Activated naive CD8-positive, alpha-beta T cell treated with anti-CD3 and anti-CD28 coated beads, Interleukin-2, amount 10 ng/mL, durations not matched to agents 7 days and 5 days (primary cell): ENCODE results near the gene HES6. TPM values are rescaled to one million over a fixed set of nuclear protein-coding genes. Genes with fewer than 3 reads are reported as not detected.
"Not testable (repeated sequence)": the region's sequence is repeated elsewhere in the genome, so short reads cannot be mapped to it uniquely, and the experiment has no call there.

Experiments
- ATAC-seq: fragments of 150-1000 bp; cut with Tn5 transposase; one replicate; pipeline ENCODE4 v1.10.0; 2021; ENCODE audit warnings: low read depth, moderate library complexity
- POLR2A ChIA-PET: fragments of 350-600 bp; sonication (Branson Sonifier 250); formaldehyde crosslinking; loops from one replicate; lab custom pipeline; 2021; ENCODE audit warnings: antibody characterized with exemption; lab: Charles Lee
- DNase-seq: peaks from one replicate; pipeline ENCODE4 v3.0.0; 2021
- H3K27ac Mint-ChIP-seq: one replicate; pipeline ENCODE4 v1.8.0; 2022; ENCODE audit warnings: mild to moderate bottlenecking, mixed read lengths
- H3K27me3 Mint-ChIP-seq: one replicate; pipeline ENCODE4 v1.8.0; 2022; ENCODE audit warnings: mild to moderate bottlenecking, moderate library complexity, mixed read lengths
- H3K36me3 Mint-ChIP-seq: one replicate; pipeline ENCODE4 v1.8.0; 2021; ENCODE audit warnings: mild to moderate bottlenecking, mixed read lengths
- H3K4me1 Mint-ChIP-seq: one replicate; pipeline ENCODE4 v1.8.0; 2021; ENCODE audit warnings: mixed read lengths
- H3K4me3 Mint-ChIP-seq: one replicate; pipeline ENCODE4 v1.8.0; 2022; ENCODE audit warnings: mild to moderate bottlenecking, moderate library complexity, mixed read lengths
- H3K9me3 Mint-ChIP-seq: one replicate; pipeline ENCODE4 v1.8.0; 2021; ENCODE audit warnings: mixed read lengths
- total RNA-seq, 2 experiments: library from RNA; stranded (reverse); gene quantifications; one replicate each; pipeline ENCODE4 v1.2.3, GENCODE V29; 2021

The HES6 gene
- total RNA-seq, 2 experiments from 2014 or later, result 4.3 to 7.1 TPM

GRCh38 chr2:238281826-238282480, 42.1 kb upstream of the HES6 start:
- peaks cover 8% of the 10 kb centered on the region for H3K4me1 Mint-ChIP-seq
- H3K27me3 Mint-ChIP-seq, result no peaks in the 10 kb centered on the region
- H3K36me3 Mint-ChIP-seq, result peaks cover 9% of the 10 kb centered on the region
- no peaks in the 10 kb centered on the region for H3K9me3 Mint-ChIP-seq
- no peak overlapping the region for H3K27ac Mint-ChIP-seq
- POLR2A ChIA-PET, result no interaction called here
- no peak overlapping the region for H3K4me3 Mint-ChIP-seq
- DNase-seq (no peak), ATAC-seq (no peak)

GRCh38 chr2:238280083-238280825, 40.4 kb upstream of the HES6 start:
- POLR2A ChIA-PET, result no interaction called here
- H3K36me3 Mint-ChIP-seq, result peaks cover 8% of the 10 kb centered on the region
- H3K27ac Mint-ChIP-seq, result no peak overlapping the region
- H3K4me3 Mint-ChIP-seq, result no peak overlapping the region
- DNase-seq (no peak), ATAC-seq (no peak)
- H3K4me1 Mint-ChIP-seq, result peaks cover 5% of the 10 kb centered on the region
- H3K9me3 Mint-ChIP-seq, result no peaks in the 10 kb centered on the region
- H3K27me3 Mint-ChIP-seq, result no peaks in the 10 kb centered on the region

- POLR2A ChIA-PET, result interaction anchor here (1.1 kb wide), 1 partner anchor 9 kb away, joined by 3 read pairs; the partner anchor contains the start of gene PER2
- Mint-ChIP-seq H3K4me1 (peaks cover 5% of the 10 kb centered on the region), H3K27me3 (no peaks in the 10 kb centered on the region), H3K4me3 (no peak overlapping the region), H3K36me3 (peaks cover 8% of the 10 kb centered on the region), H3K9me3 (no peaks in the 10 kb centered on the region), H3K27ac (no peak overlapping the region)
- DNase-seq (no peak), ATAC-seq (no peak)
Measured at GRCh38 chr2:238279324-238279682, 39.5 kb upstream of the HES6 start.

- Mint-ChIP-seq H3K4me3 (no peak overlapping the region), H3K27ac (peak overlapping the region; percentile 40)
- POLR2A ChIA-PET, result interaction anchor here (1.1 kb wide), 1 partner anchor 10 kb away, joined by 3 read pairs; the partner anchor contains the start of gene PER2
Measured at GRCh38 chr2:238278626-238279323, 38.9 kb upstream of the HES6 start.

GRCh38 chr2:238277695-238278094, 37.9 kb upstream of the HES6 start:
- POLR2A ChIA-PET, result no interaction called here
- H3K27me3 Mint-ChIP-seq, result no peaks in the 10 kb centered on the region
- no peak overlapping the region for H3K4me3 Mint-ChIP-seq
- ATAC-seq, result no peak
- peaks cover 8% of the 10 kb centered on the region for H3K36me3 Mint-ChIP-seq
- DNase-seq, result no peak
- H3K27ac Mint-ChIP-seq, result no peak overlapping the region
- peaks cover 2% of the 10 kb centered on the region for H3K4me1 Mint-ChIP-seq
- no peaks in the 10 kb centered on the region for H3K9me3 Mint-ChIP-seq

More at GRCh38 chr2:238278626-238279323, 38.9 kb upstream of the HES6 start:
- H3K36me3 Mint-ChIP-seq, result peaks cover 8% of the 10 kb centered on the region
- ATAC-seq (no peak), DNase-seq (no peak)
- H3K4me1 Mint-ChIP-seq, result peaks cover 5% of the 10 kb centered on the region
- no peaks in the 10 kb centered on the region for H3K9me3 Mint-ChIP-seq
- no peaks in the 10 kb centered on the region for H3K27me3 Mint-ChIP-seq

GRCh38 chr2:238274152-238274865, 34.5 kb upstream of the HES6 start:
- H3K9me3 Mint-ChIP-seq, result no peaks in the 10 kb centered on the region
- no peak for ATAC-seq
- no peaks in the 10 kb centered on the region for H3K4me1 Mint-ChIP-seq
- H3K36me3 Mint-ChIP-seq, result peaks cover 6% of the 10 kb centered on the region
- POLR2A ChIA-PET, result no interaction called here
- H3K27ac Mint-ChIP-seq, result no peak overlapping the region
- no peak overlapping the region for H3K4me3 Mint-ChIP-seq
- no peak for DNase-seq
- no peaks in the 10 kb centered on the region for H3K27me3 Mint-ChIP-seq

- H3K4me3 Mint-ChIP-seq, POLR2A ChIA-PET, DNase-seq, ATAC-seq, H3K27me3 Mint-ChIP-seq, H3K4me1 Mint-ChIP-seq, H3K27ac Mint-ChIP-seq, H3K9me3 Mint-ChIP-seq, H3K36me3 Mint-ChIP-seq: not testable (repeated sequence)
Measured at GRCh38 chr2:238273433-238273832, 33.6 kb upstream of the HES6 start.

- Mint-ChIP-seq H3K36me3 (peaks cover 9% of the 10 kb centered on the region), H3K4me3 (no peak overlapping the region), H3K27me3 (no peaks in the 10 kb centered on the region), H3K9me3 (no peaks in the 10 kb centered on the region), H3K4me1 (peaks cover 2% of the 10 kb centered on the region), H3K27ac (no peak overlapping the region)
- no peak for DNase-seq
- ATAC-seq, result no peak
- POLR2A ChIA-PET, result no interaction called here
Measured at GRCh38 chr2:238272156-238272555, 32.3 kb upstream of the HES6 start.

- H3K9me3 Mint-ChIP-seq, DNase-seq, H3K27ac Mint-ChIP-seq, H3K4me1 Mint-ChIP-seq, ATAC-seq, POLR2A ChIA-PET, H3K27me3 Mint-ChIP-seq, H3K36me3 Mint-ChIP-seq, H3K4me3 Mint-ChIP-seq: not testable (repeated sequence)
Measured at GRCh38 chr2:238271686-238272085, 31.8 kb upstream of the HES6 start.

- H3K4me1 Mint-ChIP-seq, result peaks cover 4% of the 10 kb centered on the region
- H3K4me3 Mint-ChIP-seq, result no peak overlapping the region
- ATAC-seq, result no peak
- H3K36me3 Mint-ChIP-seq, result peaks cover 8% of the 10 kb centered on the region
- DNase-seq, result no peak
- H3K27ac Mint-ChIP-seq, result no peak overlapping the region
- no peaks in the 10 kb centered on the region for H3K27me3 Mint-ChIP-seq
- POLR2A ChIA-PET, result no interaction called here
- H3K9me3 Mint-ChIP-seq, result no peaks in the 10 kb centered on the region
Measured at GRCh38 chr2:238271061-238271554, 31.3 kb upstream of the HES6 start.

- Mint-ChIP-seq H3K36me3 (peaks cover 8% of the 10 kb centered on the region), H3K4me1 (peaks cover 4% of the 10 kb centered on the region), H3K4me3 (no peak overlapping the region), H3K9me3 (no peaks in the 10 kb centered on the region), H3K27ac (no peak overlapping the region), H3K27me3 (no peaks in the 10 kb centered on the region)
- DNase-seq, result no peak
- ATAC-seq, result no peak
- POLR2A ChIA-PET, result interaction anchor here (0.7 kb wide), 1 partner anchor 109 kb away, joined by 3 read pairs; no protein-coding TSS in a partner anchor
Measured at GRCh38 chr2:238270606-238271005, 30.8 kb upstream of the HES6 start.

- Mint-ChIP-seq H3K27me3 (no peaks in the 10 kb centered on the region), H3K4me3 (no peak overlapping the region), H3K36me3 (peaks cover 10% of the 10 kb centered on the region), H3K4me1 (peaks cover 4% of the 10 kb centered on the region), H3K9me3 (no peaks in the 10 kb centered on the region), H3K27ac (no peak overlapping the region)
- POLR2A ChIA-PET, result no interaction called here
- ATAC-seq (no peak), DNase-seq (no peak)
Measured at GRCh38 chr2:238269741-238270140, 29.9 kb upstream of the HES6 start.
